GM18499 (cell line): ENCODE data around the gene GP9.
"Not testable (repeated sequence)": the region's sequence is repeated elsewhere in the genome, so short reads cannot be mapped to it uniquely, and the experiment has no call there.

Experiments
- ATAC-seq: cut with Tn5 transposase; IDR thresholded peaks from one replicate; pipeline ENCODE4 v1.9.1; 2021; ENCODE audit warnings: moderate number of reproducible peaks; ENCODE audit not compliant: insufficient read depth, unreplicated experiment

GP9 gene

DNA sequence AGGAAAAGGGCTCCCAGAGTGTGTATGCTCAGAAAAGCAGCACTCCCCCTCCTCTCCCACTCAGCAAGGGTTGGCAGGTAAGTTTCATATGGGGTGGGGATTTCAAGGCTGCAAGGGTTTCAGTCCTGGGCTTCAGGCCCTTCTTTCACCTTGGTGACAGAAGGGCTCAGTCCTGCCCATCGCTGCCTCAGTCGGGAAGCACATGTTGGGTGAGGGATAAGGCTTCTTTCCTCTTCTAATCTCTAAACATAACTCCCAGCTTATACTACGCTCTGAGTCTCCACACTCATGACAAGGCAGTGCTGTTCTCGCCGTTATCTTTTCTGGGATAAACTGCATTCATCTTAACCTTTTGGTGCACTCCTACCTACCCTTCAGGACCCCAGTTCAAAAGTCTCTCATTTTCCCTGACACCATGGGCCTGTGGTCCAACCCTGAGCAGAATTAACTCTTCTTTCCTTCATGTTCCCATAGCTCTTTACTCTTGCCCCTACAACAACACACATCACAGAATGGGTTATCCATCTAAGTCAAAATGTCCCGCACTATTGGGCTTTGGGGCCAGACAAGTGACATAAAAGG lies 44.0 kb downstream of the GP9 start:
- no peak for ATAC-seq

DNA sequence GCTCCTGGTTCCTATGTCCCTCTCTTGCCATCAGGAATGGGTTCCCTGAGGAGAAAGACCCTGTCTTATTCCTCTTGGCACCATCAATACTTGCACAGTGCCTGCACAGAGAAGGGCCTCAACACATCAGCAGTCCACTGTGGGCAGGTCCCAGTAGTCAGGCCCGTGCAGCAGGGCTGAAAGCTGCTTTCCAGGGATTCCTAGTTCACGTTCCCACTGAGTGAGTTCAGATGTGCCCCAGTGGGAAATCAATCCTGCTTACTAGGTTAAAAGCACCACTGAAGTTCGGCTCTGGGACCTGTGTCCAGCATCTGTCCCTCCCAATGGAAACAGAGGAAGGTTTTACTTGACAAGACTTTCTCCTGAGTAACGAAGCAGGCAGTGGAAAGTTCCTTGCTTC lies 45.3 kb downstream of the GP9 start:
- no peak for ATAC-seq

DNA sequence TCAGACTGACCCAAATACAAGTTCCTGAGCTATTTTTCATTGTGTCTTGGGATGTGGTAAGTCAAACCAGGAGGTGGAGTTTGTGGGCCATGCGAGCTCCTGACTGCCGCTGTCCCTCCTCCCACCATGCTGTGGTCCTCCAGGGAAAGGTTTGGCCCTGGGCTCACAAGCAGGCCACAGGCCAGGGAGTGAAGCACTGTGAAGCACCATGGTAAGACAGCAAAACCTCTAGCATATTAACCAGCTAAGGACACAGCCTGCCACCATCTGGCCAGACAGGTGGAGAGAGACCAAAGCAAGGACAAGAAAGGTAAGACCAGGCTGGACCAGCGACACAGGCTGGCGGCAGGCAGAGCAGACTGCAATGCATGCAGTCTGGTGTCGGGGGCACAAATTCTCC lies 45.7 kb downstream of the GP9 start:
- no peak for ATAC-seq

DNA sequence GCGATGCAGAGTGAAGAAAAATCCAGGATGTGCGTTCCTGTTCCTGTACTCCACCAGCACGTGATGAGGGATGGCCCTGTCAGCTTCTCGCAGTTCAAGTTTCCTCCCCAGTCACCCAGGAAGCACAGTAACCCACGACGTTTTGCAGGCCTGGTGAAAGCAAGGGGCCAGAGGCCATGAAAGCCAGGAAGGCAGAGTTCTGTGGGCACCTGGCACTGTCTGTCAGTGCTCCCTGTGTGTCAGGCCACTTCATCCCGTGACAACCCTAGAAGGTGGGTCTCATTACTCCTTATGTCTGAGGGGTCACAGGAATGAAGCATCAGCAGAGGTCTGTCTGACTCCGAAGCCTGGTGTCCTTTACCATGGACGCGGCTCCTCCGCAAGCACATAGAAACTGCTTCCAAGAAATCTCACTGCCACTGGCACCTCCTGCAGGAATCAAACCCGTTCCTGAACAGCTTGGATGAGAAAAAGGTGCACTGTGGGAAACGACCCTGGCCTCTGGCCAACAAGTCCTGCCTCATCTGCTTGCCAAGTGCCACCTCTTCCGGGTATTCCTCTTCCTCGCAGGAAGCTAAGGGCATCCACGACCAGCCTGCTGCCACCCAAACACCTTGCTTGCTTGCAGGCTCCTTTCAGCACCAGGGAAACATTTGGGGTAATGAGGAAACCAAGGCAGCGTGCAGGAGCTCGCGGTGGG lies 46.4 kb downstream of the GP9 start:
- ATAC-seq = no peak

DNA sequence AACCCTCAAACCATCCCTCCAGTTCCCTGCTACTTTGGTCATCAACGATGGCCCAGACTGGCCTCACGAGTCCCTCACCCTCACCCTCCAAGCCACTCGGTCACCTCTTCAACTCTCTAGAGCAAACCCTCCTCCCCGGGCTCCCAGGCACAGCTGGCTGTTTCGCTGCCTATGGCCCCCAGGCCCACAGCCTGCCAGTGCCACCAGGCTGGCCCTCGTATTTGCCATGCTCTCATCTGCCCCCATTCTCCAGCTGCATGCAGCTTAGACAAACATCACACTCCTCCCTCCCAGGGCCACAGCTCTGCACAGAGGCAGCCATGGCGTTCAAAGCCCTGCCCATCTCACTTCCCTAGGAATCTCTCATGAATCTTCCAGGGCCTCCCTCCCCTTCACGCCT lies 47.2 kb downstream of the GP9 start:
- no peak for ATAC-seq

DNA sequence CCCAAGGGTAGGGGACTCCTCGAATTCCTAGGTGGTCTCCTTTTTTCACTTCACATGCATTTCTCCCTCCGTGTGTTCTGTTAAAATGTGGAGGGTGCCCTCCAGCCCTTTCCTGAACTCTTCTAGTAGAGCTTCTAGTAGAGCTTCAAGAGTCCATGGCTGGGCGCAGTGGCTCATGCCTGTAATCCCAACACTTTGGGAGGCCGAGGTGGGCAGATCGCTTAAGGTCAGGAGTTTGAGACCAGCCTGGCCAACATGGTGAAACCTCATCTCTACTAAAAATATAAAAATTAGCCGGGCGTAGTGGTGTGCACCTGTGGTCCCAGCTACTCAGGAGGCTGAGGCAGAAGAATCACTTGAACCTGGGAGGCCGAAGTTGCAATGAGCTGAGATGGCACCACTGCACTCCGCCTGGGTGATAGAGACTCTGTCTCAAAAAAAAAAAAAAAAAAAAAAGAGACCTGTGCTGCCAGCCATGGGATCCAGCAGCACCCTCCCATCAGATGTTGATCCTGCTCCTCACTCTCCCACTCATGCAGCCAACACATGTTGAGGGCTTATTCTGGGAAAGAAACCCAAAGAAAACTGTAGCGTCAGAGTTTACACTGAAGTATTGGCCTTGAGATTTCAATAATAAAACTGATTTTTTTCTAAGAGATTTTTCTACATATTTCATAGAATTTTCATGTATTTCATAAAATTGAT lies 50.6 kb downstream of the GP9 start:
- not testable (repeated sequence) for ATAC-seq
